Psoas muscle (tissue), 8 donors: Measurements from ENCODE around the gene TM9SF3. TPM values are rescaled to one million over a fixed set of nuclear protein-coding genes. Genes with fewer than 3 reads are reported as not detected.

Experiments used
- ATAC-seq, 4 donors: fragments of 200-7000 bp; cut with Tn5 transposase; one replicate each; pipeline ENCODE4 v1.9.1; 2020; ENCODE audit warnings: moderate library complexity in 3 of 4, mild to moderate bottlenecking in 2 of 4
- DNase-seq, 2 donors: peaks; one replicate each; pipeline ENCODE4 v3.0.0-alpha.2; 2020
- H3K27ac ChIP-seq: fragments of 200-600 bp; one replicate; pipeline ENCODE4 v1.8.0; 2022
- H3K27me3 ChIP-seq, 3 donors: fragments of 200-600 bp in 1 of 3; one replicate each; pipeline versions ENCODE4 v1.6.1 to v1.8.0; 2013 to 2022; ENCODE audit warnings: low read length in 2 of 3, mild to moderate bottlenecking in 2 of 3, moderate library complexity in 1 of 3; ENCODE audit not compliant: insufficient read depth in 3 of 3
- H3K36me3 ChIP-seq, 2 donors: fragments of 200-600 bp in 1 of 2; one replicate each; pipeline versions ENCODE4 v1.6.1 to v1.8.0; 2013 to 2022; ENCODE audit warnings: low read depth in 1 of 2, mild to moderate bottlenecking in 1 of 2, moderate library complexity in 1 of 2; ENCODE audit not compliant: insufficient read depth in 1 of 2
- H3K4me1 ChIP-seq: fragments of 200-600 bp; one replicate; pipeline ENCODE4 v1.8.0; 2022
- H3K4me3 ChIP-seq: fragments of 200-600 bp; one replicate; pipeline ENCODE4 v1.8.0; 2022; ENCODE audit warnings: mild to moderate bottlenecking
- H3K9me3 ChIP-seq: fragments of 200-600 bp; one replicate; pipeline ENCODE4 v1.8.0; 2022
- WGBS, 3 donors: extraction: QIAGEN DNeasy Blood & Tissue Kit; methylation state at CpG; one replicate each; pipeline versions ENCODE4 v1.1.6 to v1.1.7; 2013; 5-methylcytosine and 5-hydroxymethylcytosine counted together
- intact Hi-C, 2 donors: fragments of 100-400 bp; cut with DNase I; formaldehyde crosslinking; loops; one replicate each; pipeline versions ENCODE4 v1.11.0 to v1.14.2; 2022
- polyA plus RNA-seq, 3 donors: library from polyadenylated mRNA; stranded (reverse); fragments of 200-250 nt; gene quantifications; one replicate each; pipeline ENCODE4 v1.2.3, GENCODE V29; 2013
- total RNA-seq, 4 donors: library from RNA; stranded (reverse); fragmentation: NEBNext Ultra II Directional in 2 of 4; extraction: Animal tissue kit (Norgen Biotek cat#: 25700) in 2 of 4; gene quantifications; one replicate each; pipeline versions ENCODE4 v1.2.1 to v1.2.4, GENCODE V29; 2021 to 2023
- TF ChIP-seq, protein P1 (sequence below): fragments of 200-600 bp; IDR thresholded peaks from one replicate; pipeline ENCODE4 v1.8.0; 2022; ENCODE audit warnings: antibody characterized with exemption
- donor health status: healthy with polysubstance abuse.
- donor health status: DM: no; HTN: no; CAD: no; lungs with moderate emphysema.
- donor health status: Bipolar disorder and iron deficiency.
- donor health status: healthy.
- donor health status: DM: yes; HTN: yes; CAD: no.
- donor health status: DM: no; HTN: no; CAD: no.
- donor health status: DM: no; HTN: no; CAD: no.
- donor health status: DM: yes; HTN: yes; CAD: no.

TM9SF3 gene
- total and polyA plus RNA-seq, 7 donors, result 14.4 to 60.6 (median 49.0) TPM

- intact Hi-C loops, result no loop called here
- Histone ChIP-seq H3K27ac (no peak overlapping the region), H3K4me3 (no peak overlapping the region), H3K4me1 (no peaks in the 10 kb centered on the region), H3K9me3 (no peaks in the 10 kb centered on the region), H3K36me3 (no peaks in the 10 kb centered on the region), H3K27me3 (no peaks in the 10 kb centered on the region)
- 75 to 87% (median 85%) methylated on average over 7 of the region's 7 CpGs for WGBS, 3 donors
- DNase-seq, result no peak
- no peak for ATAC-seq
- TF ChIP-seq, protein P1, sequence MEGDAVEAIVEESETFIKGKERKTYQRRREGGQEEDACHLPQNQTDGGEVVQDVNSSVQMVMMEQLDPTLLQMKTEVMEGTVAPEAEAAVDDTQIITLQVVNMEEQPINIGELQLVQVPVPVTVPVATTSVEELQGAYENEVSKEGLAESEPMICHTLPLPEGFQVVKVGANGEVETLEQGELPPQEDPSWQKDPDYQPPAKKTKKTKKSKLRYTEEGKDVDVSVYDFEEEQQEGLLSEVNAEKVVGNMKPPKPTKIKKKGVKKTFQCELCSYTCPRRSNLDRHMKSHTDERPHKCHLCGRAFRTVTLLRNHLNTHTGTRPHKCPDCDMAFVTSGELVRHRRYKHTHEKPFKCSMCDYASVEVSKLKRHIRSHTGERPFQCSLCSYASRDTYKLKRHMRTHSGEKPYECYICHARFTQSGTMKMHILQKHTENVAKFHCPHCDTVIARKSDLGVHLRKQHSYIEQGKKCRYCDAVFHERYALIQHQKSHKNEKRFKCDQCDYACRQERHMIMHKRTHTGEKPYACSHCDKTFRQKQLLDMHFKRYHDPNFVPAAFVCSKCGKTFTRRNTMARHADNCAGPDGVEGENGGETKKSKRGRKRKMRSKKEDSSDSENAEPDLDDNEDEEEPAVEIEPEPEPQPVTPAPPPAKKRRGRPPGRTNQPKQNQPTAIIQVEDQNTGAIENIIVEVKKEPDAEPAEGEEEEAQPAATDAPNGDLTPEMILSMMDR, result no peak
Measured at GRCh38 chr10:96500519-96500918, 86.3 kb downstream of the TM9SF3 start.

GRCh38 chr10:96500050-96500449 is 86.8 kb downstream of the TM9SF3 start:
- TF ChIP-seq, protein P1, result no peak
- H3K9me3 ChIP-seq, result no peaks in the 10 kb centered on the region
- no peak overlapping the region for H3K4me3 ChIP-seq
- no peak for ATAC-seq
- 90 to 95% (median 92%) methylated on average over 3 of the region's 3 CpGs for whole genome bisulfite sequencing, 3 donors
- intact Hi-C loops, result no loop called here
- no peak for DNase-seq
- no peaks in the 10 kb centered on the region for H3K36me3 ChIP-seq
- H3K27ac ChIP-seq, result no peak overlapping the region
- no peaks in the 10 kb centered on the region for H3K27me3 ChIP-seq
- no peaks in the 10 kb centered on the region for H3K4me1 ChIP-seq

DNA sequence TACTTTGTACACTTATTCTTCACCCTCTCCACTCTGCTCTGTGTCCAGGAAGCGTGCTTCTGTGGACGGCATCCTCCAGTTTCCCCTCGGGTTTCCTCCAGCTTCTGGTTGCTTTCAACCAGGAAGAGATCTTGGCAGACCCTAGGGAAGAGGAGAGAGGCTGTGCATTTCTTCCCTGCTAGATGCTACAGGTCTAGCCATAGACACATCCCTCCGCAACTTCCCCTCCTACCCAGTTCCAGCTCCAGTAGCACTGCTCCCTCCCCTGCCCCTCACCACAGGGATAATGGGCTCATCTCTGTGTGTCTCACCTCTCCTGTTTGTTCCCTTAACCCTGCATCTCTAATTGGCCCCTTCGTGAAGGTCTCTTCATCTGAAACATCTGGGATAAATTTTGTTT is 89.4 kb downstream of the TM9SF3 start:
- no peak overlapping the region for H3K27ac ChIP-seq
- 59 to 71% (median 63%) methylated on average over 5 of the region's 5 CpGs for WGBS, 3 donors
- no peaks in the 10 kb centered on the region for H3K27me3 ChIP-seq
- no peaks in the 10 kb centered on the region for H3K4me1 ChIP-seq
- H3K9me3 ChIP-seq, result no peaks in the 10 kb centered on the region
- H3K4me3 ChIP-seq, result no peak overlapping the region
- H3K36me3 ChIP-seq, result no peaks in the 10 kb centered on the region
- TF ChIP-seq, protein P1, result no peak
- intact Hi-C loops, result no loop called here
- no peak for DNase-seq
- no peak for ATAC-seq

DNA sequence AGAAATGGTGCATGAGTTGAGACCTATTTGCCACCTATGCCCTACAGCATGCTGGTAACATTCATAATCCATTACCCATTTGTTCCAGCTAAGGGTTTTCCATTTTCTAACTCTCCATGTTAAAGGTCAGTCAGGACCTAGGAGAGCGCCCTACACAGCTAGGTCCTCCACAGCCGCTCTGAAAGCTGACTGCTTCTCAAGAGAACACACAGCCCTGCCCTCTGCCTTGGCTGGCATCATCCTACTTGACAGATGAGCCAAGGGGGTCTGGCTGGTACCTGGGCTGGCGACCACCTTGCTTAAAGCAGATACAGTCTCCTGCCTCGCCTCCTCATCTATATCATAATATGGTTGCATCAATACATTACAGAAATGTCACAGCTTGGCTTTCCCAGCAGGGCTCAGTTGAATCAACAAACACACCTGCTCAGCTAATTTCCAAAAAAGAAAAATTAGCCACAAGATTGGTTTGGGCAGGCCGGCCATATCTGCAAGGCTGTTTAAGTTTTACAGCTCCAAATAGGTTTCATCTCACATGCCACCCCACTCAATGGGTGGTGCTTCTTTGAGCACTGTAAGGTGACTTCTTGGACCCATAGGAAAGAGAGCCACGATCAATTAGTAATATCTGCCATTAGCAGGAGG is 90.4 kb downstream of the TM9SF3 start:
- TF ChIP-seq, protein P1, result no peak

DNA sequence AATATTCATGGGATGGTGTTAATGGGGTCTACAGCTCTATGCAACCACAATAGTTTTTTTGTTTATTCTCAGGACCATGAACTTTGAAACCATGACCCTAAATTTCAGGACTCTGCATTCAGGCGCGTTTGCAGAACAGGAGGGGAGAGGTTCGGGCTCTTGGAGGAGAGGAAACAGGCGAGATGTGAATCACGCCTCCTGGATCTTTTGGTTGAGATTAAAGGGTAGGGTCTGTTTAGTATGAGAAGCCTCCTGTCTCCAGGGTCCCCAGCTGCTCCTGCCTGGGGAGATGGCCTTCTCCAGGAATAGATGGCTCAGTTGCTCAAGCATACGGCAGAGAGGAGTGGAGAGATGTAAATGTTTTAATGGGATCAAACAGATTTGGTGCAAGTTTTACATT is 91.3 kb downstream of the TM9SF3 start:
- H3K4me1 ChIP-seq, result no peaks in the 10 kb centered on the region
- no peaks in the 10 kb centered on the region for H3K27me3 ChIP-seq
- H3K36me3 ChIP-seq, result no peaks in the 10 kb centered on the region
- intact Hi-C loops, result no loop called here
- DNase-seq (no peak), ATAC-seq (no peak)
- 92 to 95% (median 94%) methylated on average over 6 of the region's 6 CpGs for WGBS, 3 donors
- TF ChIP-seq, protein P1, result no peak
- no peak overlapping the region for H3K4me3 ChIP-seq
- H3K27ac ChIP-seq, result no peak overlapping the region
- H3K9me3 ChIP-seq, result no peaks in the 10 kb centered on the region

More for the DNA sequence above, 90.4 kb downstream of the TM9SF3 start:
- intact Hi-C loops, result no loop called here
- Histone ChIP-seq H3K4me3 (no peak overlapping the region), H3K4me1 (no peaks in the 10 kb centered on the region), H3K9me3 (no peaks in the 10 kb centered on the region), H3K27ac (no peak overlapping the region), H3K27me3 (no peaks in the 10 kb centered on the region), H3K36me3 (no peaks in the 10 kb centered on the region)
- ATAC-seq, result no peak
- no peak for DNase-seq
- WGBS, 3 donors, result 54 to 73% (median 69%) methylated on average over 6 of the region's 6 CpGs
